Activated CD4-positive, alpha-beta T cell treated with anti-CD3 and anti-CD28 coated beads, Interleukin-2, amount 50 U/mL, for 48 hours (primary cell): ENCODE measurements around the gene CUX1.
"Not testable (repeated sequence)": the region's sequence is repeated elsewhere in the genome, so short reads cannot be mapped to it uniquely, and the experiment has no call there.

ENCODE experiments used
- DNase-seq, 2 experiments: peaks; one replicate each; pipeline ENCODE4 v3.0.0-alpha.2; 2020

Gene CUX1

DNA sequence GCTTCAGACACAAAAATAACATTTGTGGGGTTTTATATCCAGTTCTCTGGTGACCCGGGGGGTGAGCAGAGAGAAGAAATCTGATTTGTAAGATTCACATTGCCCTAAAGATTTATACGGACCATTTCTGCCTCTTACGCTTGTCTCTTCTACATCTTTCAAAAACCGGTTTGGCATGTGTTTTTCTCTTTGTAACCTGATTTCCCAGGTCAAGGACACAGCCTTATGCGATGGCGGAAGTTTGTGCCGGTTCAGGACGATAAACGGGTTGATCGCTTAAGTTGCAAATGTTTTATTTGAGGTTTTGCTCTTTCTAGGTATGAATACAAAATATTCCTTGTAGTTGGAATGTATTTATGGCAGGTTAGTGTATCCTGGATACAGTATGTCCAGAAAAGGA is 407.6 kb downstream of the CUX1 start:
- no peak for DNase-seq

DNA sequence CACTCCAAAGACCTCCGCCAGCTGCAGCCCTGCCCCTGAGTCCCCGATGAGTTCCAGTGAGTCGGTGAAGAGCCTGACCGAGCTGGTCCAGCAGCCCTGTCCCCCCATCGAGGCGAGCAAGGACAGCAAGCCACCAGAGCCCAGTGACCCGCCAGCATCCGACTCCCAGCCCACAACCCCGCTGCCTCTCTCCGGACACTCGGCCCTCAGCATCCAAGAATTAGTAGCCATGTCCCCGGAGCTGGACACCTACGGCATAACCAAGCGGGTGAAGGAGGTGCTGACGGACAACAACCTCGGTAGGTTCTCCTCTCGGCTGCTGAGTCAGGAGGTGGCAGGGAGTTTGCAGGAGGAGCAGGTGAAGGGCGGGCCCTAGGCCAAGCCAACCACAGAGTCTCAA is 409.9 kb downstream of the CUX1 start:
- no peak for DNase-seq

GRCh38 chr7:102228935-102229334 is 411.5 kb downstream of the CUX1 start:
- DNase-seq: no peak

- DNase-seq: not testable (repeated sequence)
Measured at GRCh38 chr7:102230162-102230561, 412.7 kb downstream of the CUX1 start.

- no peak for DNase-seq
Measured at GRCh38 chr7:102230593-102230992, 413.2 kb downstream of the CUX1 start.

DNA sequence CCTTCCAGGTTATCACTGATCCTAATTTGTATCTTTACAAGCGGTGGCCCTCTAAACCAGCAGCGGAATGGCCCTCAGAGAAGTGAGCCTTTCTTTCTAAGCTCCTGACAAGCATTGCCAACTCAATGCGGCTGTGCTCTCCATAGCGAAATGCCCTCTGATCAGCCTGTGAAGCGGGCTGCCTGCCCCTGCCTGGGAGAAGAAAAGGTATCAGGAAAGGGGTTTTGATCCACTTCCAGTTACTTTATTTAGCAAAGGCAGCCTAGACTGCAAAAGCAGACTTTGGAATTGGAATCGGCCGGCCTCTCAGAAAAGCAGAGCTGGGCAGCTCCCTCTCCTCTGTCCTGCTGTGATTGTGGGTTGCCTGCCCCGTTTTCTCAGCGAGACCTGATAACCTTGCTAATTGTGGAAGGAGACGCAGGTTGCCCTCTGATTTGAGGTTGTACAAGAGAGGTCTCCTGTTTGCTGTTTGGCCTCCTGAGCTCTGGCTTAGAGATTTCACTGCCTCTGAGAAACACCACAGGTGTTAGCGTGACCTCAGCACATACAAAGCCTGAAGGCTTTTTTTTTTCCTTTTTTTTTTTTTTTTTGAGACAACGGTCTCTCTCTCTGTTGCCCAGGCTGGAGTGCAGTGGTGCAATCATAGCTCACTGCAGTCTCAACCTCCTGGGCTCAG is 415.3 kb downstream of the CUX1 start:
- no peak for DNase-seq

DNA sequence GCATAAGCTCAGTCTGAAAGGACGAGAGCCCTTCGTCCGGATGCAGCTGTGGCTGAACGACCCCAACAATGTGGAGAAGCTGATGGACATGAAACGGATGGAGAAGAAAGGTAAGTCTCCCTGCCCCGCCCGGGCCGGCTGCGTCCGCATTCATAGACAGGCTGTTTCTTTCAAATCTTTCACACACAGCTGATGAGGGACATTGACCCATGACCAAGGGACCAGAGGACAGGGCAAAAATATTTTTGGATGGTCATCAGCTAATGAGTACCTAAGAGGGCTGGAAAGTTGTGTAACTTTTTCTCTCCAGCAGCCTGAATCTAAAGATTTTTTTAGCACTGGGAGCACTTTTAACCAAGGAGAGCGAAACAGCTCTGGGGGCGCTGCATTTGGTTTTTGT is 416.7 kb downstream of the CUX1 start:
- no peak for DNase-seq

- no peak for DNase-seq
Measured at GRCh38 chr7:102234801-102235550, 417.6 kb downstream of the CUX1 start.

DNA sequence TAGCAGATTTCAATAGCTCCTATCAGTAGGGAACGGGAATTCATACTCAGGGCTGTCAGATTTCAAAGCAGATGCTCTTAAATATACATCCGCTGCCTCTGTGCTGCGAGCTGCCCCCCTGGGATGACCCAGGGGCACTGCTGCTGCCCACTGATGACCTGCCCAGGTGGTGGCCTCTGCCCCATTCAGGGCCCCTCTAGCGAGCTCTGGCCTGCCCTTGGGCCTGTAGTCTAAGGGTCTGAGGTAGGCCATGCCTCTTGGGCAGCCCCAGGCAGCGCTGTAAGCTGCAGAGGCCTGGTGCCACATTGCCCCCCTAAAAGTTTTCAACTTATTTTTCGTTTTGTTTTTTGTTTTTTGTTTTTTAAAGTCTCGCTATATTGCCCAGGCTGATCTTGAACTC is 418.7 kb downstream of the CUX1 start:
- no peak for DNase-seq

- DNase-seq: peak; percentile 53 to 61
Measured at GRCh38 chr7:102236592-102237287, 419.3 kb downstream of the CUX1 start.

DNA sequence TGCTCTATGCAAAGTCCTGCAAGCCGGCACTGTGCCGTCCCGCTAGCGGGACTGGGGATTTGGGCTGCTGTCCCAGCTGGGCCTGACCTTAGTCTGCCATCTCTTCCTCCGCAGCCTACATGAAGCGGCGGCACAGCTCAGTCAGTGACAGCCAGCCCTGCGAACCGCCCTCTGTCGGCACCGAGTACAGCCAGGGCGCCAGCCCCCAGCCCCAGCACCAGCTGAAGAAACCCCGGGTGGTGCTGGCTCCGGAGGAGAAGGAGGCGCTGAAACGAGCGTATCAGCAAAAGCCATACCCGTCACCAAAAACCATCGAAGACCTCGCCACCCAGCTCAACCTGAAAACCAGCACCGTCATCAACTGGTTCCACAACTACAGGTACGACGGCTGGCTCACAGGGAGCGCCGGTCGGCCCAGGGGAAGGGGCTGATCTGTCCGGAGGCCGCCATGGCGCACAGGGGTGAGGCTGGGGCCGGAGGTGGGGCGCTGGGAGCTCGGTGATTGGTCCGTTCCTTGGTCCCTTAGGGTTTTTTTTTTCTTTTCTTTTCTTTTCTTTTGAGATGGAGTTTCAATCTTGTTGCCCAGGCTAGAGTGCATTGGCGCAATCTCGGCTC is 421.9 kb downstream of the CUX1 start:
- no peak for DNase-seq

GRCh38 chr7:102241431-102241830 is 424.0 kb downstream of the CUX1 start:
- no peak for DNase-seq

GRCh38 chr7:102244601-102245000 is 427.2 kb downstream of the CUX1 start:
- no peak for DNase-seq

DNA sequence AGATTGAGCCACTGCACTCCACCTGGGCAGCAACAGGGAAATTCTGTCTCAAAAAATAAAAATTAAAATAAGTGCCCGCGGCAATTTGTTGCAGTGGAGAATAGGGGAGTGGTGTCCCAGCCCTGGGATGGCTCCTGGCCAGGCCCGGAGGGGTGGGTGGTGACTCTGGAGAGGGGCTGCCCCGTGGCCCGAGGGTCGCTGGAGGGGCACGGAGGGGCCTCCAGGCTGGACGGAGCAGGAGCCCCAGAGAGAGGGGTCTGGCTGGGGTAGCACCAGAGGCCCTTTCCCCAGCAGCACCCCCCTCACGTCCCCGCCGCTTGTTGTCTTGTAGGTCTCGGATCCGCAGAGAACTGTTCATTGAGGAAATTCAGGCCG is 430.6 kb downstream of the CUX1 start:
- no peak for DNase-seq

DNA sequence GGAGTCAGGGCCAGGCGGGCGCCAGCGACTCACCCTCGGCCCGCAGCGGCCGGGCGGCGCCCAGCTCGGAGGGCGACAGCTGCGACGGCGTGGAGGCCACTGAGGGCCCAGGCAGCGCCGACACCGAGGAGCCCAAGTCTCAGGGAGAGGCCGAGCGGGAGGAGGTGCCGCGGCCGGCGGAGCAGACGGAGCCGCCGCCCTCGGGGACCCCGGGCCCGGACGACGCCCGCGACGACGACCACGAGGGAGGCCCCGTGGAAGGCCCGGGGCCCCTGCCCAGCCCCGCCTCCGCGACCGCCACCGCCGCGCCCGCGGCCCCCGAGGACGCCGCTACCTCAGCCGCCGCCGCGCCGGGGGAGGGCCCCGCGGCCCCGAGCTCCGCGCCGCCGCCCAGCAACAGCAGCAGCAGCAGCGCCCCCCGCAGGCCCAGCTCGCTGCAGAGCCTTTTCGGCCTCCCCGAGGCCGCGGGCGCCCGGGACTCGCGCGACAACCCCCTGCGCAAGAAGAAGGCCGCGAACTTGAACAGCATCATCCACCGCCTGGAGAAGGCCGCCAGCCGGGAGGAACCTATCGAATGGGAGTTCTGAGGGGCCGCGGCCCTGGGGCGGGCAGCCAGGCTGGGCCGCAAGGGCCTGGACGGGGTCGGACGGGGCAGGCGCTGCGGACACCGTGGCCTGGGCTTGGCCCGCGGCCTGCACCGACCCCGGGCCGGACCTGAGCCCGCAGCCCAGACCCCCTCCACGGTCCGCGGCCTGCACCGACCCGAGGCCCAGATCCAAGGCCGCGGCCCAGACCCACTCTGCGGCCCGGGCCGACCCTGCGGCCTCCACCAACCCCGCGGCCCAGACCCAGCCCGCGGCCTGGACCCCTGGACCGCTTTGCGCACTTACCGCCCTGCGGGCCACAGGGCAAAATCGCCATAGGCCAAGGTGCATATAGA is 431.3 kb downstream of the CUX1 start:
- no peak for DNase-seq

- no peak for DNase-seq
Measured at GRCh38 chr7:102251531-102252365, 434.3 kb downstream of the CUX1 start.

GRCh38 chr7:102252366-102252982 is 435.0 kb downstream of the CUX1 start:
- DNase-seq: no peak

GRCh38 chr7:102253066-102253972 is 435.9 kb downstream of the CUX1 start:
- no peak for DNase-seq

DNA sequence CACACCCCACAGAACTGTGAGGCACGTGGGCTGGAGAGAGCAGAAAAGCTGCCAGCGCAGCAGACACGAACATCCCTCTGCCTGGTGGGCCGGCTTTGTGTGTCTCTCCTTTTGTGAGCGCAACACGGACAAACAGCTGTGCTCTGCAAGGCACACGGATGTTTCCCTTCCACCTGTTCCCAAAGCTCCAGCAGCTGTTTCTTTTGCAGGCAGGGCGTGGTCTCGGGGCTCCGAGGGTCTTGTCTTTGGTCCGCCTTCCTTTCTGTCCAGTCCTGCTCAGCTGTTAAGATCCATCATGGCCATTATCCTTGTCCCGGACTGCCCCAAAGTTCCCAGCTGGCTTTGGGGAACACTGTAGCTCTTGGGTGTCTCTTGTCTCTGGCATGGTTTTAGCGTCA is 436.5 kb downstream of the CUX1 start:
- no peak for DNase-seq

- no peak for DNase-seq
Measured at GRCh38 chr7:102254521-102254920, 437.1 kb downstream of the CUX1 start.
